ENCODE results near the gene WFIKKN2. TPM values are rescaled to one million over a fixed set of nuclear protein-coding genes. Genes with fewer than 3 reads are reported as not detected.

Gene WFIKKN2
- total RNA-seq, 1 experiment from 2014 or later: not detected

- DNase-seq: no peak
- Mint-ChIP-seq H3K4me1 (ENCODE audit: low read depth, unreplicated experiment) (peaks cover 7% of the 10 kb centered on the region), H3K27ac (ENCODE audit: unreplicated experiment) (peak overlapping the region; percentile 1), H3K9me3 (ENCODE audit: unreplicated experiment) (no peaks in the 10 kb centered on the region), H3K27me3 (ENCODE audit: insufficient read depth, unreplicated experiment) (no peaks in the 10 kb centered on the region), H3K36me3 (ENCODE audit: insufficient read depth, unreplicated experiment) (no peaks in the 10 kb centered on the region), H3K4me3 (ENCODE audit: unreplicated experiment) (no peak overlapping the region)
- POLR2A ChIA-PET: no interaction called here
- Histone ChIP-seq H3K9me3 (no peaks in the 10 kb centered on the region), H3K4me3 (ENCODE audit: low read depth, low read length) (no peak overlapping the region), H3K27me3 (replicated peaks; ENCODE audit: control insufficient read depth, insufficient read depth, low read length) (no peaks in the 10 kb centered on the region), H3K36me3 (ENCODE audit: control insufficient read depth, insufficient read depth, low read length) (no peaks in the 10 kb centered on the region), H3K4me1 (no peaks in the 10 kb centered on the region)
- BruUV-seq (replicated peaks): no TSS peak
- intact Hi-C loops (cut with micrococcal nuclease; ENCODE audit: unreplicated experiment): loop anchor here (10.0 kb wide), 1 partner anchor 56 kb away; no protein-coding TSS in a partner anchor
- CTCF ChIA-PET: interaction anchor here (0.6 to 1.0 kb wide), 3 partner anchors 8 to 51 kb away, joined by 3 to 4 read pairs (median 4); no protein-coding TSS in a partner anchor
- no peak for TF ChIP-seq CTCF (IDR thresholded peaks at IDR 0.05; ENCODE audit: insufficient read depth in 1 of 2, low read depth in 1 of 2, low read length in 1 of 2, severe bottlenecking in 1 of 2, unreplicated experiment in 1 of 2)
Observed at GRCh38 chr17:50790618-50791017, 44.8 kb upstream of the WFIKKN2 start.

GRCh38 chr17:50792132-50792531 is 43.3 kb upstream of the WFIKKN2 start:
- Histone ChIP-seq H3K36me3 (ENCODE audit: control insufficient read depth, insufficient read depth, low read length) (no peaks in the 10 kb centered on the region), H3K4me1 (no peaks in the 10 kb centered on the region), H3K27me3 (replicated peaks; ENCODE audit: control insufficient read depth, insufficient read depth, low read length) (no peaks in the 10 kb centered on the region), H3K9me3 (no peaks in the 10 kb centered on the region), H3K4me3 (ENCODE audit: low read depth, low read length) (no peak overlapping the region)
- POLR2A ChIA-PET: no interaction called here
- no peak for TF ChIP-seq CTCF (IDR thresholded peaks at IDR 0.05; ENCODE audit: insufficient read depth in 1 of 2, low read depth in 1 of 2, low read length in 1 of 2, severe bottlenecking in 1 of 2, unreplicated experiment in 1 of 2)
- H3K27ac Mint-ChIP-seq (ENCODE audit: unreplicated experiment): no peak overlapping the region
- no peak for DNase-seq
- CTCF ChIA-PET: interaction anchor here (0.6 to 0.9 kb wide), 4 partner anchors 9 to 272 kb away, joined by 3 to 4 read pairs (median 3); no protein-coding TSS in a partner anchor
- H3K4me1 Mint-ChIP-seq (ENCODE audit: low read depth, unreplicated experiment): peaks cover 7% of the 10 kb centered on the region
- intact Hi-C loops (cut with micrococcal nuclease; ENCODE audit: unreplicated experiment): loop anchor here (10.0 kb wide), 1 partner anchor 57 kb away; no protein-coding TSS in a partner anchor
- H3K9me3 Mint-ChIP-seq (ENCODE audit: unreplicated experiment): no peaks in the 10 kb centered on the region
- H3K4me3 Mint-ChIP-seq (ENCODE audit: unreplicated experiment): no peak overlapping the region
- no peaks in the 10 kb centered on the region for H3K27me3 Mint-ChIP-seq (ENCODE audit: insufficient read depth, unreplicated experiment)
- no TSS peak for BruUV-seq (replicated peaks)
- H3K36me3 Mint-ChIP-seq (ENCODE audit: insufficient read depth, unreplicated experiment): no peaks in the 10 kb centered on the region

GRCh38 chr17:50793007-50793406 is 42.4 kb upstream of the WFIKKN2 start:
- CTCF ChIA-PET: no interaction called here
- Mint-ChIP-seq H3K27me3 (ENCODE audit: insufficient read depth, unreplicated experiment) (no peaks in the 10 kb centered on the region), H3K36me3 (ENCODE audit: insufficient read depth, unreplicated experiment) (no peaks in the 10 kb centered on the region), H3K4me1 (ENCODE audit: low read depth, unreplicated experiment) (peaks cover 7% of the 10 kb centered on the region), H3K9me3 (ENCODE audit: unreplicated experiment) (no peaks in the 10 kb centered on the region), H3K4me3 (ENCODE audit: unreplicated experiment) (no peak overlapping the region), H3K27ac (ENCODE audit: unreplicated experiment) (no peak overlapping the region)
- Histone ChIP-seq H3K27me3 (replicated peaks; ENCODE audit: control insufficient read depth, insufficient read depth, low read length) (no peaks in the 10 kb centered on the region), H3K9me3 (no peaks in the 10 kb centered on the region), H3K4me3 (ENCODE audit: low read depth, low read length) (no peak overlapping the region), H3K36me3 (ENCODE audit: control insufficient read depth, insufficient read depth, low read length) (no peaks in the 10 kb centered on the region), H3K4me1 (no peaks in the 10 kb centered on the region)
- POLR2A ChIA-PET: no interaction called here
- DNase-seq: no peak
- no TSS peak for BruUV-seq (replicated peaks)
- intact Hi-C loops (cut with micrococcal nuclease; ENCODE audit: unreplicated experiment): loop anchor here (10.0 kb wide), 1 partner anchor 58 kb away; no protein-coding TSS in a partner anchor
- no peak for TF ChIP-seq CTCF (IDR thresholded peaks at IDR 0.05; ENCODE audit: insufficient read depth in 1 of 2, low read depth in 1 of 2, low read length in 1 of 2, severe bottlenecking in 1 of 2, unreplicated experiment in 1 of 2)
